Stimulated activated naive B cell treated with anti-CD40 and anti-IgM and Interleukin-4, amounts not matched to agents 10 μg/mL and 1 μg/mL and 100 μg/mL, for 72 hours (primary cell): ENCODE results near the gene NHLRC4.

Experiments
- ATAC-seq, 2 donors: fragments of 150-1000 bp; cut with Tn5 transposase; replicated peaks; 2 replicates each; pipeline ENCODE4 v1.10.0; 2021; ENCODE audit warnings: moderate library complexity in 1 of 2
- DNase-seq: peaks from one replicate; pipeline ENCODE4 v3.0.0; 2021
- H3K27ac Mint-ChIP-seq: one replicate; pipeline ENCODE4 v1.8.0; 2022; ENCODE audit warnings: mild to moderate bottlenecking, mixed read lengths
- H3K27me3 Mint-ChIP-seq, 2 donors: one replicate each; pipeline ENCODE4 v1.8.0; 2022; ENCODE audit warnings: mixed read lengths in 2 of 2
- H3K36me3 Mint-ChIP-seq, 2 donors: one replicate each; pipeline ENCODE4 v1.8.0; 2022; ENCODE audit warnings: mixed read lengths in 2 of 2, mild to moderate bottlenecking in 1 of 2
- H3K4me1 Mint-ChIP-seq, 2 donors: one replicate each; pipeline ENCODE4 v1.8.0; 2022; ENCODE audit warnings: mixed read lengths in 2 of 2, mild to moderate bottlenecking in 1 of 2
- H3K4me3 Mint-ChIP-seq, 2 donors: one replicate each; pipeline ENCODE4 v1.8.0; 2022; ENCODE audit warnings: mild to moderate bottlenecking in 2 of 2, mixed read lengths in 2 of 2, moderate library complexity in 1 of 2
- H3K9me3 Mint-ChIP-seq, 2 donors: one replicate each; pipeline ENCODE4 v1.8.0; 2022; ENCODE audit warnings: mixed read lengths in 2 of 2, mild to moderate bottlenecking in 1 of 2

Gene NHLRC4, protein sequence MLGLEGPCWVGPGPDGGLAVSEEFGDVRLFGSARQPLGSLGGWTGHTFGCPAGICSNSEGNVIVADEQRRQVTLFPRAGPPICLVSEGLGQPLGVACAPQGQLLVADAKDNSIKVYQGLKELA

GRCh38 chr16:566475-567372, at the start of gene NHLRC4:
NHLRC4 (plus strand) TSS chr16:567005; CDS start chr16:568048, 1,043 bp downstream.
- no peaks in the 10 kb centered on the region for H3K36me3 Mint-ChIP-seq
- peak within 1 kb of the TSS; percentile 81 for H3K27ac Mint-ChIP-seq
- H3K9me3 Mint-ChIP-seq, result no peaks in the 10 kb centered on the region
- H3K4me3 Mint-ChIP-seq, result peak within 1 kb of the TSS; percentile 73 to 83
- ATAC-seq (peak; percentile 77 to 79), DNase-seq (peak; percentile 66)
- peaks cover 27 to 41% of the 10 kb centered on the region in 2 donors for H3K4me1 Mint-ChIP-seq
- H3K27me3 Mint-ChIP-seq, result peaks cover 9 to 10% of the 10 kb centered on the region in 2 donors

DNA sequence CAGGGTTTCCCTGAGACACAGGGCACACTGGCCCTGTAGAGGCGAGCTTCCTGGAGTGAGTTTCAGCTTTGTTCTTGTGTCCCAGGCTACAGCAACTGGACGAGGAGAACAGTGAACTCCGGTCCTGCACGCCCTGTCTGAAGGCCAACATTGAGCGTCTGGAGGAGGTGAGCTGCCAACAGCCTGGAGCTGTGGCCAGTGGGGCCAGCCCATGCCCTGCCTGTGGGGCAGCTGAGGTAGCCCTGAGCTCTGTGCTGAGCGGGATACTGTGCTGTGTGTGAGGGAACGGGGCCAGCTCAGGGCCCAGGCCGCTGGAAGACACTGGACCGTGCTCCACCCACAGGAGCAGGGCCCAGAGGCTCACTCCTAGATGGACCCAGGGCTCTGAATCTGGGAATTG, 47.9 kb upstream of the NHLRC4 start:
- Mint-ChIP-seq H3K36me3 (peaks cover 31 to 33% of the 10 kb centered on the region in 2 donors), H3K9me3 (no peaks in the 10 kb centered on the region), H3K4me1 (peaks cover 4 to 16% of the 10 kb centered on the region in 2 donors), H3K4me3 (no peak overlapping the region), H3K27me3 (no peaks in the 10 kb centered on the region), H3K27ac (no peak overlapping the region)
- no peak for ATAC-seq
- no peak for DNase-seq

DNA sequence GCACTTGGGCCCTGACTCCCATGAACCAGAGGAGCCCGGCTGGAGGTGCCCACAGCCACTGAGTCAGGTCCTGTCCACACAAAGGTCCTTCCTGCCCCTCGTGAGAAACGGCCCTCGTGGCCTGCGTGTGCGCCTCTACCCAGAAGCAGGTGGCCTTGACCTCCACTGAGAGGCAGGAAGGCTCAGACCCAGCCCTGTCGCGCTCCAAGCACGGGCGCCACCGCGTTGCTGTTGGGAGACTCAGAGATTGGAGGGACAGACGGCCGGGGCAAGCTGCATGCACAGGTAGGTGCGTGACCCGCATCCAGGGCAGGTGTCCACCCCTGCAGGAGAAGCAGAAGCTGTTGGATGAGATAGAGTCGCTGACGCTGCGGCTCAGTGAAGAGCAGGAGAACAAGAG, 47.4 kb upstream of the NHLRC4 start:
- DNase-seq, result no peak
- Mint-ChIP-seq H3K4me1 (peaks cover 10 to 18% of the 10 kb centered on the region in 2 donors), H3K9me3 (no peaks in the 10 kb centered on the region), H3K27ac (peak overlapping the region; percentile 6), H3K4me3 (no peak overlapping the region), H3K27me3 (no peaks in the 10 kb centered on the region), H3K36me3 (peaks cover 30 to 34% of the 10 kb centered on the region in 2 donors)
- ATAC-seq, result no peak

GRCh38 chr16:519841-520687, 46.7 kb upstream of the NHLRC4 start:
- H3K9me3 Mint-ChIP-seq, result no peaks in the 10 kb centered on the region
- no peak overlapping the region for H3K27ac Mint-ChIP-seq
- no peak overlapping the region for H3K4me3 Mint-ChIP-seq
- ATAC-seq, result no peak
- no peak for DNase-seq
- H3K4me1 Mint-ChIP-seq, result peaks cover 10 to 24% of the 10 kb centered on the region in 2 donors
- no peaks in the 10 kb centered on the region for H3K27me3 Mint-ChIP-seq
- H3K36me3 Mint-ChIP-seq, result peaks cover 24 to 32% of the 10 kb centered on the region in 2 donors

DNA sequence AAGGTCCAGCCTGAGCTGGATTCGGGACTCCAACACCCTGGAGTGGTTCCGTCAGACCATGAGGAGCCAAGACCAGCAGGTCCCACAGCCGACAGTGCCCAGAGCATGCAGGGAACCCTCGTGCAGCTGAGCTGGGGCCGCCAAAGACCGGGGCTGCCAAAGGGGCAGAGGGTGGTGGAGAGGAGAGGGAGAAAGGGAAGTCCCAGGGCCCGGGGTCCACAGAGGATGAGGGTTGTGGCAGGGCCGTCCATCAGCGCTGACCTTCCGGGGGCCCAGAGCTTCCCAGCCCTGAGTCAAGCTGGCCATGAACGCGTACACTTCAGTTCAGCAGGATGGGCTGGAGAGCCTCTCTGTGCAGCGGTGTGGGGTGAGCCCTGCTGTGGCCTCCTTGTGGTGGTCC, 46.0 kb upstream of the NHLRC4 start:
- ATAC-seq, result no peak
- Mint-ChIP-seq H3K4me1 (peaks cover 18 to 31% of the 10 kb centered on the region in 2 donors), H3K27ac (no peak overlapping the region), H3K9me3 (no peaks in the 10 kb centered on the region), H3K27me3 (no peaks in the 10 kb centered on the region), H3K36me3 (peaks cover 29 to 32% of the 10 kb centered on the region in 2 donors), H3K4me3 (no peak overlapping the region)
- no peak for DNase-seq

GRCh38 chr16:521381-522210, 45.2 kb upstream of the NHLRC4 start:
- Mint-ChIP-seq H3K9me3 (no peaks in the 10 kb centered on the region), H3K4me1 (peaks cover 20 to 39% of the 10 kb centered on the region in 2 donors), H3K27me3 (no peaks in the 10 kb centered on the region), H3K4me3 (no peak overlapping the region), H3K36me3 (peaks cover 25 to 29% of the 10 kb centered on the region in 2 donors), H3K27ac (peak overlapping the region; percentile 25)
- ATAC-seq (no peak), DNase-seq (no peak)

GRCh38 chr16:522320-523096, 44.3 kb upstream of the NHLRC4 start:
- Mint-ChIP-seq H3K9me3 (no peaks in the 10 kb centered on the region), H3K27ac (no peak overlapping the region), H3K4me1 (peaks cover 21 to 42% of the 10 kb centered on the region in 2 donors), H3K27me3 (no peaks in the 10 kb centered on the region), H3K4me3 (no peak overlapping the region), H3K36me3 (peaks cover 21 to 24% of the 10 kb centered on the region in 2 donors)
- DNase-seq (no peak), ATAC-seq (no peak)

- H3K9me3 Mint-ChIP-seq, result no peaks in the 10 kb centered on the region
- H3K27ac Mint-ChIP-seq, result peak overlapping the region; percentile 80
- no peaks in the 10 kb centered on the region for H3K27me3 Mint-ChIP-seq
- DNase-seq (no peak), ATAC-seq (no peak)
- H3K36me3 Mint-ChIP-seq, result peaks cover 21 to 24% of the 10 kb centered on the region in 2 donors
- H3K4me1 Mint-ChIP-seq, result peaks cover 21 to 42% of the 10 kb centered on the region in 2 donors
- no peak overlapping the region for H3K4me3 Mint-ChIP-seq
Measured at GRCh38 chr16:523097-523741, 43.6 kb upstream of the NHLRC4 start.

- H3K4me3 Mint-ChIP-seq, result peak overlapping the region; percentile 6 to 55
- peaks cover 27 to 53% of the 10 kb centered on the region in 2 donors for H3K4me1 Mint-ChIP-seq
- H3K27ac Mint-ChIP-seq, result peak overlapping the region; percentile 80
- DNase-seq (no peak), ATAC-seq (no peak)
- peaks cover 19 to 24% of the 10 kb centered on the region in 2 donors for H3K36me3 Mint-ChIP-seq
- no peaks in the 10 kb centered on the region for H3K27me3 Mint-ChIP-seq
- H3K9me3 Mint-ChIP-seq, result no peaks in the 10 kb centered on the region
Measured at GRCh38 chr16:524274-525040, 42.3 kb upstream of the NHLRC4 start.

- Mint-ChIP-seq H3K36me3 (peaks cover 17 to 22% of the 10 kb centered on the region in 2 donors), H3K4me3 (peak overlapping the region; percentile 94 to 96), H3K4me1 (peaks cover 33 to 59% of the 10 kb centered on the region in 2 donors), H3K9me3 (no peaks in the 10 kb centered on the region), H3K27me3 (no peaks in the 10 kb centered on the region), H3K27ac (peak overlapping the region; percentile 97)
- no peak for ATAC-seq
- DNase-seq, result no peak
Measured at GRCh38 chr16:525123-525519, 41.7 kb upstream of the NHLRC4 start.

DNA sequence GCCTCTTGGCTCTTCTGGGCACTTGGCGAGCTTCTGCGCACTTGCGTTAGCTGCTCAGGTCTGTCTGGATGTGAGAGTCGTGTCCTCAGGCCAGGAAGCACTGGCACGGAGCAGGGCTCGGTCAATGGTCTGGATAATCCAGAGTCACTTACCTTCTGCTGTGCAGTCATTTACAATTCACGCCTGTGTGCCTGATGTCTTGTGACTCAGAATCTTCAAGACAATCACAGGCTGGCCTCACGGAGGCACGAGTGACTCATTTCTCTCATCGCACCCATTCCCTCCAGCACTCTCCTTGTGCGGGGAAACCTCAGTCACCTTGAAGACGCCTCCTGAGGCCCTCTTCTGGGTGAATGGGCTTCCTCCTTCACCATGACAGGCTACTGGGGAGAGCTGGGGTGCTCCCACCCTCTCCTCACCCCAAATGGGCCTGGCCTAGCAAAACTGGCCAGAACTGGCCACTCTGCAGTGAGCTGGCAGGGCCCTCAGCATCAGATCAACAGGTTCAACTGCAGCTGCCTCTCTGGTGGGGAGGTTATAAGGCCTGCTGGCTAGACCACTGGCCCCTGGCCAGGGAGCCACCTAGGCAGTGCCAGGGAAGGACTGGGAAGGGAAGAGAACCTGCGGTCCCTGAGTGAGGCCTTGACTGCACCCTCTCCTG, 41.2 kb upstream of the NHLRC4 start:
- peak; percentile 17 to 44 for ATAC-seq
- H3K27me3 Mint-ChIP-seq, result no peaks in the 10 kb centered on the region
- DNase-seq, result peak; percentile 53
- peaks cover 17 to 21% of the 10 kb centered on the region in 2 donors for H3K36me3 Mint-ChIP-seq
- peak overlapping the region; percentile 94 to 96 for H3K4me3 Mint-ChIP-seq
- H3K9me3 Mint-ChIP-seq, result no peaks in the 10 kb centered on the region
- H3K4me1 Mint-ChIP-seq, result peaks cover 34 to 65% of the 10 kb centered on the region in 2 donors
- peak overlapping the region; percentile 97 for H3K27ac Mint-ChIP-seq
